PC-9 (cell line): Measurements from ENCODE around the gene ESPN.
A peak's percentile ranks its signal among the peaks of the same experiment; 100 is the strongest.

Experiments
- EZH2 ChIP-seq: fragments of 200-600 bp; sonication (generic); IDR thresholded peaks from 2 replicates; pipeline ENCODE4 v1.8.0; 2017; ENCODE audit warnings: antibody characterized with exemption, low read depth
- TF ChIP-seq, protein P1 (sequence below): fragments of 200-600 bp; sonication (generic); conservative IDR thresholded peaks from 2 replicates; pipeline ENCODE4 v1.6.1; 2017; ENCODE audit warnings: mixed run types, antibody characterized with exemption, mild to moderate bottlenecking, moderate library complexity

DNA sequence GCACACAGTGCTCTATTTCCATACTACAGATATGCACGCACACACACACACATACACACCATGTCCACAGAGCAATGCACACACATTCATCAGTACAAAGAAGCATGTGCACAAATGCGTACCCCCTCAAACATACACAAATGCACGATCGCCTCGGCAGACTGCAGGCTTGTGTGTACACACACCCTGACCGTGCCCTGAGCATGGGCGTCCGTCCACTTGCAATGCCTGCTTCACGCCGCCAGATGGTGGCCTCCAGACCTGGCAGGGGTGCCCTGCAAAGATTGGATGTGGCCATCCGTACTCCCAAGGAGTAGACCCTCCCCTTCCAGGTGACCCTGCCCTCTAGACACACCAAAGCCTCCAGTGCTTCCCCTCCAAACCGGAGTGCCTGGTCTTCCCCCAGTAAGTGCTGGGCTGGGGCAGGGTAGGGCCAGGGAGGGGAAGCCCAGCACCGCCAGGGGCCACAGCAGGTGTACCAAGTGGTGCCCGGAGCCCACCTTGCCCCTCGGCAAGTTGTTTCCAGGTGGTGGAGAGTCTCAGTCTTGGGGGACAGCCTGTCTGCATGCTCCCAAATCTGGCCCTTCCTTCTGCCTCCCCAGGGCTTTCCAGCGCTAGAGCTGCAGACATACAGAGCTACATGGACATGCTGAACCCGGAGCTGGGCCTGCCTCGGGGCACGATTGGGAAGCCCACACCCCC, 20.6 kb downstream of the ESPN start:
- TF ChIP-seq EZH2 = no peak
- TF ChIP-seq, protein P1, sequence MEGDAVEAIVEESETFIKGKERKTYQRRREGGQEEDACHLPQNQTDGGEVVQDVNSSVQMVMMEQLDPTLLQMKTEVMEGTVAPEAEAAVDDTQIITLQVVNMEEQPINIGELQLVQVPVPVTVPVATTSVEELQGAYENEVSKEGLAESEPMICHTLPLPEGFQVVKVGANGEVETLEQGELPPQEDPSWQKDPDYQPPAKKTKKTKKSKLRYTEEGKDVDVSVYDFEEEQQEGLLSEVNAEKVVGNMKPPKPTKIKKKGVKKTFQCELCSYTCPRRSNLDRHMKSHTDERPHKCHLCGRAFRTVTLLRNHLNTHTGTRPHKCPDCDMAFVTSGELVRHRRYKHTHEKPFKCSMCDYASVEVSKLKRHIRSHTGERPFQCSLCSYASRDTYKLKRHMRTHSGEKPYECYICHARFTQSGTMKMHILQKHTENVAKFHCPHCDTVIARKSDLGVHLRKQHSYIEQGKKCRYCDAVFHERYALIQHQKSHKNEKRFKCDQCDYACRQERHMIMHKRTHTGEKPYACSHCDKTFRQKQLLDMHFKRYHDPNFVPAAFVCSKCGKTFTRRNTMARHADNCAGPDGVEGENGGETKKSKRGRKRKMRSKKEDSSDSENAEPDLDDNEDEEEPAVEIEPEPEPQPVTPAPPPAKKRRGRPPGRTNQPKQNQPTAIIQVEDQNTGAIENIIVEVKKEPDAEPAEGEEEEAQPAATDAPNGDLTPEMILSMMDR = peak; percentile 53; the same call in 1 of the 2 replicates
